Neural cell (in vitro differentiated cells): ENCODE results near the gene ATP5F1C.

ENCODE experiments used
- CTCF ChIP-seq: fragments of 450-650 bp; IDR thresholded peaks from 2 replicates; pipeline ENCODE4 v1.5.1; 2014; ENCODE audit warnings: antibody characterized with exemption, mild to moderate bottlenecking, moderate library complexity; ENCODE audit not compliant: poor library complexity, severe bottlenecking
- EP300 ChIP-seq: fragments of 450-650 bp; conservative IDR thresholded peaks from 2 replicates; pipeline ENCODE4 v1.6.1; 2014; ENCODE audit warnings: antibody characterized with exemption, mild to moderate bottlenecking, moderate library complexity; ENCODE audit not compliant: poor library complexity, severe bottlenecking
- EZH2 ChIP-seq: fragments of 200-600, 300-800 bp; shearing (Covaris generic), sonication (generic); IDR thresholded peaks from 2 replicates; pipeline ENCODE4 v1.6.1; 2014; ENCODE audit warnings: antibody characterized with exemption, low read length, borderline replicate concordance, mild to moderate bottlenecking; ENCODE audit not compliant: insufficient read depth, poor library complexity, severe bottlenecking
- POLR2AphosphoS5 ChIP-seq: IDR thresholded peaks from 2 replicates; pipeline ENCODE4 v1.6.1; 2012
- REST ChIP-seq: IDR thresholded peaks from 2 replicates; pipeline ENCODE4 v1.6.1; 2012; ENCODE audit warnings: borderline replicate concordance
- TAF1 ChIP-seq: IDR thresholded peaks from 2 replicates; pipeline ENCODE4 v1.6.1; 2012; ENCODE audit warnings: low read depth

DNA sequence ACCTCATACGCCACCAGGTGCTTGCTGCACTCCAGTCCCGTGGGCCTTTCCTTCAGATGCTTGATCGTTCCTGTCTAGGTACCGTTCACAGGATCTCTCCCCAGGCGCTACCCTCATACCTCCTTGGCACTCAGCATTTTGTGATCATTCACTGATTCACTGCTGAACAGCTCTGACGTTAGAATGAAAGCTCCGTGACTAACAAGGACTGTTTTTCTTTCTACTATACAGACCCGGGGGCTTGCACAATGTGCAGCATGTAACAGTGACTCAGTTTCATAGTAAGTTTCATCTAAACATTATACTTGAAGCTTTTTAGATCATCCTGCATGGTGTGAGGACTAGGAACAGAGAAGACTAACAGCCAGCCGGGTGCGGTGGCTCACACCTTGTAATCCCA is 20.8 kb upstream of the ATP5F1C start:
- TF ChIP-seq CTCF (no peak), POLR2AphosphoS5 (no peak), TAF1 (no peak), EZH2 (no peak), REST (no peak), EP300 (no peak)
